H1 (cell line): ENCODE data around the gene SPRR3. TPM values are rescaled to one million over a fixed set of nuclear protein-coding genes. Genes with fewer than 3 reads are reported as not detected.

ENCODE experiments used
- CTCF ChIA-PET: fragments of 300-600 bp; sonication (Branson Sonifier 250); formaldehyde crosslinking; loops from one replicate; lab custom pipeline; 2021; ENCODE audit not compliant: partially characterized antibody; lab: Charles Lee
- POLR2A ChIA-PET: fragments of 300-600 bp; sonication (Branson Sonifier 250); formaldehyde crosslinking; loops from one replicate; lab custom pipeline; 2021; ENCODE audit warnings: inconsistent platforms; ENCODE audit not compliant: partially characterized antibody; lab: Charles Lee
- DNase-seq, 2 experiments: peaks; one replicate each; pipeline versions ENCODE4 v3.0.0 to v3.0.0-alpha.2; 2010 to 2022; ENCODE audit warnings: low spot score in 2 of 2, low read depth in 1 of 2, mixed read lengths in 1 of 2
- FAIRE-seq: peaks from 2 replicates; lab custom pipeline; 2011; peaks lifted over from hg19 to GRCh38; lab: Jason Lieb, UNC
- H2AFZ ChIP-seq: 2 replicates; pipeline ENCODE4 v1.8.1; 2012; ENCODE audit warnings: low read length, inconsistent platforms
- H2AK5ac ChIP-seq: 2 replicates; pipeline ENCODE4 v1.6.1; 2013; ENCODE audit warnings: low read depth, low read length
- H2BK120ac ChIP-seq: replicated peaks from 2 replicates; pipeline ENCODE3; 2013; ENCODE audit warnings: low read depth, low read length, inconsistent platforms
- H2BK12ac ChIP-seq: 2 replicates; pipeline ENCODE4 v1.6.1; 2013; ENCODE audit warnings: low read depth, low read length
- H2BK15ac ChIP-seq: 2 replicates; pipeline ENCODE4 v1.6.1; 2013; ENCODE audit warnings: low read length
- H2BK20ac ChIP-seq: 2 replicates; pipeline ENCODE4 v1.6.1; 2013; ENCODE audit warnings: low read length
- H2BK5ac ChIP-seq: 2 replicates; pipeline ENCODE4 v1.6.1; 2013; ENCODE audit warnings: low read depth, low read length
- H3K14ac ChIP-seq: 2 replicates; pipeline ENCODE4 v1.6.1; 2013; ENCODE audit warnings: inconsistent platforms; ENCODE audit not compliant: insufficient read length
- H3K18ac ChIP-seq: 2 replicates; pipeline ENCODE4 v1.6.1; 2013; ENCODE audit warnings: low read length; ENCODE audit errors: extremely low read depth
- H3K23ac ChIP-seq: 2 replicates; pipeline ENCODE4 v1.6.1; 2013; ENCODE audit warnings: inconsistent platforms; ENCODE audit not compliant: insufficient read length
- H3K23me2 ChIP-seq: 2 replicates; pipeline ENCODE4 v1.6.1; 2013; ENCODE audit warnings: low read depth, low read length
- H3K27ac ChIP-seq: 2 replicates; pipeline ENCODE4 v1.6.1; 2011; ENCODE audit warnings: low read depth, low read length, inconsistent platforms
- H3K27me3 ChIP-seq, 4 experiments: replicated peaks in 1 of 4; 1 replicate in 1 of 4; 2 replicates in 3 of 4; pipeline versions ENCODE4 v1.6.1 to v1.8.1; 2011 to 2013; ENCODE audit warnings: low read length in 3 of 4, mild to moderate bottlenecking in 3 of 4, inconsistent platforms in 2 of 4, mixed read lengths in 2 of 4, moderate library complexity in 1 of 4; ENCODE audit not compliant: control insufficient read depth in 3 of 4, insufficient read depth in 3 of 4; ENCODE audit errors: extremely low read depth in 1 of 4
- H3K36me3 ChIP-seq, 4 experiments: 2 replicates each; pipeline versions ENCODE4 v1.6.1 to v1.8.1; 2011 to 2013; ENCODE audit warnings: mild to moderate bottlenecking in 4 of 4, low read length in 3 of 4, moderate library complexity in 2 of 4, control low read depth in 1 of 4, inconsistent platforms in 1 of 4; ENCODE audit not compliant: insufficient read depth in 4 of 4, control insufficient read depth in 2 of 4
- H3K4ac ChIP-seq: replicated peaks from 2 replicates; pipeline ENCODE3; 2013; ENCODE audit warnings: low read length, low read depth, mixed read lengths, inconsistent platforms; ENCODE audit not compliant: insufficient read length
- H3K4me1 ChIP-seq, 4 experiments: replicated peaks in 1 of 4; 1 replicate in 1 of 4; 2 replicates in 3 of 4; pipeline versions ENCODE4 v1.6.1 to v1.8.1; 2011 to 2013; ENCODE audit warnings: low read length in 3 of 4, inconsistent platforms in 2 of 4, mixed read lengths in 1 of 4; ENCODE audit not compliant: insufficient read depth in 4 of 4, control insufficient read depth in 3 of 4
- H3K4me2 ChIP-seq, 2 experiments: 2 replicates each; pipeline versions ENCODE4 v1.6.1 to v1.8.1; 2011 to 2013; ENCODE audit warnings: low read depth in 2 of 2, low read length in 2 of 2, control low read depth in 1 of 2, inconsistent platforms in 1 of 2, mild to moderate bottlenecking in 1 of 2; ENCODE audit not compliant: insufficient read depth in 1 of 2
- H3K4me3 ChIP-seq, 4 experiments: fragments of 200-600, 300-600 bp in 1 of 4; sonication (generic), shearing (Covaris generic), sonication (Bioruptor Twin) in 1 of 4; 2 replicates each; pipeline versions ENCODE4 v1.5.1 to v1.8.1; 2011 to 2016; ENCODE audit warnings: low read length in 4 of 4, low read depth in 3 of 4, control low read depth in 2 of 4, inconsistent platforms in 2 of 4, mild to moderate bottlenecking in 2 of 4, mixed read lengths in 1 of 4, moderate library complexity in 1 of 4; ENCODE audit not compliant: insufficient read depth in 2 of 4; ENCODE audit errors: extremely low read depth in 1 of 4
- H3K56ac ChIP-seq: replicated peaks from 2 replicates; pipeline ENCODE3; 2013; ENCODE audit warnings: low read depth, mild to moderate bottlenecking, mixed read lengths, low read length, inconsistent platforms; ENCODE audit not compliant: insufficient read length
- H3K79me1 ChIP-seq: 2 replicates; pipeline ENCODE4 v1.6.1; 2013; ENCODE audit warnings: low read depth, low read length, control low read depth
- H3K79me2 ChIP-seq, 2 experiments: 2 replicates each; pipeline versions ENCODE4 v1.6.1 to v1.8.1; 2012 to 2013; ENCODE audit warnings: low read length in 2 of 2, mild to moderate bottlenecking in 2 of 2, inconsistent platforms in 1 of 2; ENCODE audit not compliant: insufficient read depth in 2 of 2, control insufficient read depth in 1 of 2
- H3K9ac ChIP-seq, 4 experiments: replicated peaks in 1 of 4; 1 replicate in 1 of 4; 2 replicates in 3 of 4; pipeline versions ENCODE4 v1.6.1 to v1.8.1; 2011 to 2013; ENCODE audit warnings: low read depth in 3 of 4, low read length in 3 of 4, control low read depth in 2 of 4, mild to moderate bottlenecking in 2 of 4, moderate library complexity in 2 of 4, inconsistent platforms in 1 of 4; ENCODE audit errors: extremely low read depth in 1 of 4
- H3K9me3 ChIP-seq, 2 experiments: 2 replicates each; pipeline versions ENCODE4 v1.6.1 to v1.8.1; 2012 to 2013; ENCODE audit warnings: mild to moderate bottlenecking in 2 of 2, moderate library complexity in 2 of 2, control low read depth in 1 of 2, inconsistent platforms in 1 of 2, low read depth in 1 of 2, low read length in 1 of 2, mixed read lengths in 1 of 2; ENCODE audit not compliant: insufficient read depth in 2 of 2
- H4K20me1 ChIP-seq, 2 experiments: replicated peaks in 1 of 2; 2 replicates each; pipeline versions ENCODE3 to v1.8.1; 2011 to 2013; ENCODE audit warnings: inconsistent platforms in 2 of 2, low read length in 2 of 2, mild to moderate bottlenecking in 1 of 2; ENCODE audit not compliant: insufficient read depth in 2 of 2, control insufficient read depth in 1 of 2
- H4K5ac ChIP-seq: 2 replicates; pipeline ENCODE4 v1.6.1; 2013; ENCODE audit warnings: low read length, low read depth, mixed read lengths, inconsistent platforms; ENCODE audit not compliant: insufficient read length
- H4K8ac ChIP-seq: 2 replicates; pipeline ENCODE4 v1.8.0; 2013; ENCODE audit warnings: mild to moderate bottlenecking, moderate library complexity, low read length, inconsistent platforms; ENCODE audit not compliant: insufficient read depth; ENCODE audit errors: extremely low read depth
- H4K91ac ChIP-seq: replicated peaks from 2 replicates; pipeline ENCODE3; 2013; ENCODE audit warnings: low read length, mixed read lengths, inconsistent platforms; ENCODE audit not compliant: insufficient read length
- GTF2F1 ChIP-seq: IDR thresholded peaks from 2 replicates; pipeline ENCODE4 v1.6.1; 2012; ENCODE audit warnings: low read depth, low read length, improper control_type of control experiment, borderline replicate concordance
- TCF12 ChIP-seq: IDR thresholded peaks from 2 replicates; pipeline ENCODE4 v1.6.1; 2011; ENCODE audit warnings: low read depth, mild to moderate bottlenecking, low read length
- TEAD4 ChIP-seq: IDR thresholded peaks from 2 replicates; pipeline ENCODE4 v1.6.1; 2012; ENCODE audit warnings: low read depth, low read length, inconsistent platforms, mixed read lengths
- USF2 ChIP-seq: IDR thresholded peaks from 2 replicates; pipeline ENCODE4 v1.6.1; 2011; ENCODE audit warnings: low read length, improper control_type of control experiment
- WGBS, 2 experiments: shearing (Covaris generic) in 1 of 2; methylation state at CpG; one replicate each; pipeline versions ENCODE4 v1.1.6 to v1.1.7; 2013 to 2015; ENCODE audit warnings: low lambda C conversion rate in 2 of 2, mixed read lengths in 2 of 2, inconsistent platforms in 1 of 2, low coverage in 1 of 2, missing lambda C conversion rate in 1 of 2; ENCODE audit not compliant: insufficient replicate concordance in 2 of 2, insufficient coverage in 1 of 2, insufficient read length in 1 of 2; ENCODE audit errors: extremely low coverage in 1 of 2, missing lambda C conversion rate in 1 of 2; 5-methylcytosine and 5-hydroxymethylcytosine counted together
- polyA plus RNA-seq, 7 experiments: library from polyadenylated mRNA; depleted of rRNA in 3 of 7; stranded (reverse) in 5 of 7; unstranded in 2 of 7; fragments of >200 nt in 5 of 7; fragments of 200-250 nt in 2 of 7; gene quantifications; 1 replicate in 5 of 7; 2 replicates in 1 of 7; 4 replicates in 1 of 7; pipeline versions ENCODE4 v1.2.1 to v1.2.3, GENCODE V29; 2011 to 2013; ENCODE audit warnings: missing spikeins in 2 of 7, mixed read lengths in 2 of 7
- total RNA-seq: library from RNA; stranded (reverse); fragmentation: NEBNext Ultra II Directional; extraction: Animal tissue kit (Norgen Biotek cat#: 25700); gene quantifications from 2 replicates; pipeline ENCODE4 v1.2.1, GENCODE V29; 2021

Gene SPRR3
- total and polyA plus RNA-seq, 2 of the 8 experiments (the other 6 are each of a cell fraction or from before 2014, with no cell fraction given) = not detected

GRCh38 chr1:152995842-152996241, 5.7 kb upstream of the SPRR3 start:
- no peaks in the 10 kb centered on the region for H3K36me3 ChIP-seq
- H2BK20ac ChIP-seq = no peak overlapping the region
- H3K56ac ChIP-seq = no peak overlapping the region
- no peak overlapping the region for H2BK120ac ChIP-seq
- 0 out of 4 replicates have a peak, but pooled peaks cover 0 to 7% of the 10 kb centered on the region in 2 experiments for H3K9me3 ChIP-seq
- no peak overlapping the region for H2BK5ac ChIP-seq
- no peak overlapping the region for H4K5ac ChIP-seq
- 0% methylated on average over 1 of the region's 1 CpG; no CpG with 5 or more reads in 1 of the 2 experiments for WGBS, 2 experiments
- H3K4me1 ChIP-seq = peaks cover 0 to 4% (median 2%) of the 10 kb centered on the region in 4 experiments; a peak in 1 of 7 replicates
- H3K79me1 ChIP-seq = no peaks in the 10 kb centered on the region
- no peaks in the 10 kb centered on the region for H3K79me2 ChIP-seq
- no peak overlapping the region for H3K18ac ChIP-seq
- no peak overlapping the region for H2BK12ac ChIP-seq
- H3K4me2 ChIP-seq = no peak overlapping the region
- no peak overlapping the region for H2AFZ ChIP-seq
- no peaks in the 10 kb centered on the region for H4K20me1 ChIP-seq
- no peak overlapping the region for H3K14ac ChIP-seq
- no peak overlapping the region for H4K91ac ChIP-seq
- no peak overlapping the region for H3K9ac ChIP-seq
- no peak overlapping the region for H2BK15ac ChIP-seq
- FAIRE-seq (no peak), DNase-seq (no peak)
- H2AK5ac ChIP-seq = no peak overlapping the region
- no peak overlapping the region for H4K8ac ChIP-seq
- no peak overlapping the region for H3K4ac ChIP-seq
- H3K4me3 ChIP-seq = no peak overlapping the region
- TF ChIP-seq TEAD4 (no peak), GTF2F1 (no peak), USF2 (no peak), TCF12 (no peak)
- H3K27ac ChIP-seq = no peak overlapping the region
- H3K27me3 ChIP-seq = no peaks in the 10 kb centered on the region
- ChIA-PET CTCF (interaction anchor here (1.7 kb wide), 1 partner anchor 197 kb away, joined by 4 read pairs; no protein-coding TSS in a partner anchor), POLR2A (no interaction called here)
- H3K23ac ChIP-seq = no peak overlapping the region
- H3K23me2 ChIP-seq = no peaks in the 10 kb centered on the region
